Esophagus squamous epithelium (tissue), 5 donors: ENCODE measurements around the gene MAP7D1. TPM values are rescaled to one million over a fixed set of nuclear protein-coding genes. Genes with fewer than 3 reads are reported as not detected.
"Not testable (repeated sequence)": the region's sequence is repeated elsewhere in the genome, so short reads cannot be mapped to it uniquely, and the experiment has no call there.

Source experiments
- DNase-seq: peaks from one replicate; lab custom pipeline; 2025; lab: John Stamatoyannopoulos, UW
- H3K27ac ChIP-seq, 4 donors: fragments of 200-600 bp; sonication (generic); one replicate each; pipeline ENCODE4 v1.5.1; 2016 to 2019; ENCODE audit warnings: mild to moderate bottlenecking in 1 of 4
- H3K27me3 ChIP-seq, 4 donors: fragments of 200-600 bp; sonication (generic); 1 replicate in 3 of 4; 2 replicates in 1 of 4; pipeline versions ENCODE4 v1.5.1 to v1.6.0; 2017 to 2021; ENCODE audit warnings: antibody characterized with exemption in 1 of 4
- H3K36me3 ChIP-seq, 3 donors: fragments of 200-600 bp; sonication (generic); one replicate each; pipeline ENCODE4 v1.5.1; 2016 to 2019
- H3K4me1 ChIP-seq, 3 donors: fragments of 200-600 bp; sonication (generic); one replicate each; pipeline ENCODE4 v1.5.1; 2017 to 2019
- H3K4me3 ChIP-seq, 4 donors: fragments of 200-600 bp; sonication (generic); 1 replicate in 3 of 4; 2 replicates in 1 of 4; pipeline ENCODE4 v1.5.1; 2016 to 2019; ENCODE audit warnings: mild to moderate bottlenecking in 2 of 4, moderate library complexity in 1 of 4
- H3K9me3 ChIP-seq, 3 donors: fragments of 200-600 bp; sonication (generic); one replicate each; pipeline ENCODE4 v1.5.1; 2016 to 2019
- POLR2A ChIP-seq, 4 donors: fragments of 450-650 bp; IDR thresholded peaks; one replicate each; pipeline ENCODE4 v1.6.1; 2017; ENCODE audit warnings: antibody characterized with exemption in 4 of 4, mild to moderate bottlenecking in 4 of 4, moderate library complexity in 3 of 4
- WGBS, 2 donors: methylation state at CpG; one replicate each; pipeline ENCODE4 v1.1.5; 2018; 5-methylcytosine and 5-hydroxymethylcytosine counted together
- intact Hi-C: fragments of 100-400 bp; cut with DNase I; formaldehyde crosslinking; loops from one replicate; pipeline ENCODE4 v1.15.0; 2022
- total RNA-seq, 4 donors: library from RNA; depleted of rRNA; stranded (reverse); fragments of >200 nt; gene quantifications; one replicate each; pipeline ENCODE4 v1.1.0, GENCODE V29; 2016
- TF ChIP-seq, protein P1 (sequence below), 6 experiments: fragments of 450-650 bp in 4 of 6; fragments of 200-600 bp in 2 of 6; sonication (generic) in 2 of 6; IDR thresholded peaks; one replicate each; pipeline ENCODE4 v1.5.1; 2016 to 2019; ENCODE audit warnings: antibody characterized with exemption in 6 of 6, mild to moderate bottlenecking in 4 of 6, moderate library complexity in 4 of 6
- donor health status: DM: yes; HTN: yes; CAD: no.

The MAP7D1 gene
- total RNA-seq, 4 donors from 2014 or later = 59.4 to 180 (median 92.9) TPM

DNA sequence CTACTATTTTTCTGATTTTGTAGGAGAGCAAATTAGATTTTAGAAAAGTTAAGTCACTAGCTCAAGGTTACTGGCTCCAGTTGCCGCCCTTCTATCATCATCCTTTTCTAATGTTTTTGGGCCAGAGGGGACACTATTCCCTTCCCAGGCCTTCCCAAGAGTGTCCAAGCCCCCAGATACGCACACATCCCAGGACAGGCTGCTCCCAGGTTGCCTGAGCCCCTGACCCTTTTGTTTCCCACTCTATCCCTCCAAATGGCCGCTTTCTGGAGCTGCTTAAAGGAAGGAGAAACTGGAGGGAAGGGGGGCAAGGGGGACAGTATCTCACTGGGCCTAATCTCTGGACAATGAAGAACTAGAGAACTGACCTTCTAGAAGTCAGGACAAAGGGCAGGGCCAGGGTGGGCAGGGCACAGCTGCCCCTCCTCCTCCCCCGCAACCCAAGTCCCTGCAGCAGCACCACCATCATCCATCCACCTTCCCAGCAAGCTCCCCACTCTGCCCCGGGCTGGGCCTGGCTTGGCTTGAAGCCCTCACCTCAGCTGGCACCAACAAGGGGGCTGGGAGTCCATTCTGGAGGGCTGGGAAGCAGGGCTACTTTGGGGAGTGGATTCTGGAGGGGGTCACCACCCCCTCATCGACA is 1.1 kb upstream of the MAP7D1 start:
- Histone ChIP-seq H3K36me3 (peaks cover 0 to 3% (median 0%) of the 10 kb centered on the region in 3 donors), H3K4me3 (peak overlapping the region; percentile 86 to 100 (median 96)), H3K27ac (peak overlapping the region; percentile 95 to 100 (median 98)), H3K9me3 (no peaks in the 10 kb centered on the region), H3K27me3 (no peaks in the 10 kb centered on the region), H3K4me1 (peaks cover 50 to 76% (median 56%) of the 10 kb centered on the region in 3 donors)
- no peak for TF ChIP-seq POLR2A (IDR thresholded peaks at IDR 0.05)
- TF ChIP-seq, protein P1, sequence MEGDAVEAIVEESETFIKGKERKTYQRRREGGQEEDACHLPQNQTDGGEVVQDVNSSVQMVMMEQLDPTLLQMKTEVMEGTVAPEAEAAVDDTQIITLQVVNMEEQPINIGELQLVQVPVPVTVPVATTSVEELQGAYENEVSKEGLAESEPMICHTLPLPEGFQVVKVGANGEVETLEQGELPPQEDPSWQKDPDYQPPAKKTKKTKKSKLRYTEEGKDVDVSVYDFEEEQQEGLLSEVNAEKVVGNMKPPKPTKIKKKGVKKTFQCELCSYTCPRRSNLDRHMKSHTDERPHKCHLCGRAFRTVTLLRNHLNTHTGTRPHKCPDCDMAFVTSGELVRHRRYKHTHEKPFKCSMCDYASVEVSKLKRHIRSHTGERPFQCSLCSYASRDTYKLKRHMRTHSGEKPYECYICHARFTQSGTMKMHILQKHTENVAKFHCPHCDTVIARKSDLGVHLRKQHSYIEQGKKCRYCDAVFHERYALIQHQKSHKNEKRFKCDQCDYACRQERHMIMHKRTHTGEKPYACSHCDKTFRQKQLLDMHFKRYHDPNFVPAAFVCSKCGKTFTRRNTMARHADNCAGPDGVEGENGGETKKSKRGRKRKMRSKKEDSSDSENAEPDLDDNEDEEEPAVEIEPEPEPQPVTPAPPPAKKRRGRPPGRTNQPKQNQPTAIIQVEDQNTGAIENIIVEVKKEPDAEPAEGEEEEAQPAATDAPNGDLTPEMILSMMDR (IDR thresholded peaks at IDR 0.05) = no peak
- no peak for DNase-seq
- intact Hi-C loops = no loop called here
- WGBS, 2 donors = 62 to 94% methylated on average over 2 to 3 of the region's 6 CpGs

DNA sequence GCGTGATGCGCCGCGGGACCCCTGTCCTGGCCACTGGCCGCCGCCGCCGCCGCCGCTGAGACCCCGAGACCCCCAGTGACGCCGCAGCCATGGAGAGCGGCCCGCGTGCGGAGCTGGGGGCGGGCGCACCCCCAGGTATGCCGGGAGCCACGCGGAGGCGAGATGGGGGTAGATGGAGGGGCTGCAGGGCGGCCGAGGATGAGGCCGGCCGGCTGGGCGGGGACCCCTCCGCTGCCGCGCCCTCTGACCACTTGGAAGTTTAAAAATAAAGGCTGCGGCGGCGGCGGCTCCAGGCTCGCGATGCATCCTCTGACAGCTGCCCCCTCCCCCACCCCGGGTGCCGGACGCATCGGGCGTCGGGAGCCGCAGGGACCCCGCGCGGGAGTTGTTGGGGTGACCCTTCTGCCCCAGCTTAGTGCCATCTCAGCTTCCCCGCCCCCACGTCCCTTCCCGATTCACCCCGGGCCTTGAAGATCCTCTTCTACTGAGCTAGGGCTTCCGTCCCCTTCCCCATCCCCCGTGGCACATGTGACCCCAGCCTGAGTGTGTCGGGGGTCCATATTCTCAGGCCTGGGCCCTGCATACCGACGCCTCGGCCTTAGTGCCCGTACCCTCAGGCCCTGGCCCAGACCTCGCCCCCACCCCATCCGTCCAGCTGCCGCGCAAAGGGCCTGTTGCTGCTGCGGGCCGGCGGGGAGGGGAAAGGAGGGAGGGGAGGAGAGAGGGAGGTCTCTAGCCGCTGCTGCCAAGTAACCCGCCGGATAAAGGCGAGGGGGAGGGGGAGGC is 562 bp downstream of the MAP7D1 start:
- peak overlapping the region; percentile 95 to 100 (median 98) for H3K27ac ChIP-seq
- TF ChIP-seq, protein P1 (IDR thresholded peaks at IDR 0.05) = no peak
- peak in 1 of 4 donors; percentile 30 for TF ChIP-seq POLR2A (IDR thresholded peaks at IDR 0.05)
- H3K9me3 ChIP-seq = no peaks in the 10 kb centered on the region
- no peak for DNase-seq
- peaks cover 0 to 5% (median 0%) of the 10 kb centered on the region in 3 donors for H3K36me3 ChIP-seq
- peaks cover 51 to 76% (median 58%) of the 10 kb centered on the region in 3 donors for H3K4me1 ChIP-seq
- intact Hi-C loops = no loop called here
- H3K27me3 ChIP-seq = no peaks in the 10 kb centered on the region
- peak overlapping the region; percentile 86 to 100 (median 96) for H3K4me3 ChIP-seq
- WGBS, 2 donors = 0 to 8% methylated on average over 2 to 16 of the region's 69 CpGs

DNA sequence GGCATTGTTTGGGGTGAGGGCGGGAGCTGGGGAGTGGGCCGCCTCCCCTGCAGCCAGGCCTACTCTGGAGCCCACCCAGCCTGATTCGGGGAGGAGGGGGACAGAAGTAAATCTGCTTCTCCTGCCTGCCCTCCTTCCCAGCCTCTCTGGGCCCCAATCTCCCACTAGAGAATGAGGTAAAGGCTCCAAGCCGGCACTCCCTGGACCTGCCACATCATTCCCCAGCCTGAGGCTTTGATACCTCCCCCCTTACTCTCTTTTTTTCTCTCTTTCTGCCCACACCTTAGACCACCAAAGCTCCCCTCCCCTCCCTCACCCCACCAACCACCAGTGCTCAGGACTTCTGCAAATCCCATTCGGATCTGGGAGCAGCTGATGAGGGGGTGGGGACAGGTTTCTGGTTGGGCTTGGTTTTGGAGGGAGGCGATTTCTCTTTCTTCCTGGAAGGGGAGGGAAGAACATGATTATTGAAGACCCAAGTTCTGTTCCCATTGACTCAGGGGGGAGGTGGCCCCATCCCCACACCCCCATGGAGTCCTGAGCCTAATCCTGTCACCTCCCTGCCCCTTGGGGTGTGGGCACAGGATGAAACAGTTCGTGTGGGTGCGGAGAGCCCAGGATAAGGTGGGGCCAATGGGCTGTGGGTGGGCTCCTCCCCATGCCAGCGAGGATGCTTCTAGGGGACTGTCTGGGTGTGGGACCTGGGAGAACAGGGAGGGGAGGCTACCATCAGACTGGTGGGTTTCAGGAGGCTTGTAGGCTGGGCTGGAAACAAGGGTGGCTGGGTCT is 1.3 kb downstream of the MAP7D1 start:
- H3K4me1 ChIP-seq = peaks cover 52 to 76% (median 58%) of the 10 kb centered on the region in 3 donors
- H3K9me3 ChIP-seq = no peaks in the 10 kb centered on the region
- no peak for DNase-seq
- peaks cover 0 to 5% (median 0%) of the 10 kb centered on the region in 3 donors for H3K36me3 ChIP-seq
- WGBS, 2 donors = 0 to 2% methylated on average over 3 to 6 of the region's 9 CpGs
- H3K4me3 ChIP-seq = peak overlapping the region; percentile 86 to 100 (median 96)
- peak overlapping the region; percentile 95 to 100 (median 98) for H3K27ac ChIP-seq
- no peaks in the 10 kb centered on the region for H3K27me3 ChIP-seq
- intact Hi-C loops = no loop called here
- TF ChIP-seq, protein P1 (IDR thresholded peaks at IDR 0.05) = no peak
- no peak for TF ChIP-seq POLR2A (IDR thresholded peaks at IDR 0.05)

DNA sequence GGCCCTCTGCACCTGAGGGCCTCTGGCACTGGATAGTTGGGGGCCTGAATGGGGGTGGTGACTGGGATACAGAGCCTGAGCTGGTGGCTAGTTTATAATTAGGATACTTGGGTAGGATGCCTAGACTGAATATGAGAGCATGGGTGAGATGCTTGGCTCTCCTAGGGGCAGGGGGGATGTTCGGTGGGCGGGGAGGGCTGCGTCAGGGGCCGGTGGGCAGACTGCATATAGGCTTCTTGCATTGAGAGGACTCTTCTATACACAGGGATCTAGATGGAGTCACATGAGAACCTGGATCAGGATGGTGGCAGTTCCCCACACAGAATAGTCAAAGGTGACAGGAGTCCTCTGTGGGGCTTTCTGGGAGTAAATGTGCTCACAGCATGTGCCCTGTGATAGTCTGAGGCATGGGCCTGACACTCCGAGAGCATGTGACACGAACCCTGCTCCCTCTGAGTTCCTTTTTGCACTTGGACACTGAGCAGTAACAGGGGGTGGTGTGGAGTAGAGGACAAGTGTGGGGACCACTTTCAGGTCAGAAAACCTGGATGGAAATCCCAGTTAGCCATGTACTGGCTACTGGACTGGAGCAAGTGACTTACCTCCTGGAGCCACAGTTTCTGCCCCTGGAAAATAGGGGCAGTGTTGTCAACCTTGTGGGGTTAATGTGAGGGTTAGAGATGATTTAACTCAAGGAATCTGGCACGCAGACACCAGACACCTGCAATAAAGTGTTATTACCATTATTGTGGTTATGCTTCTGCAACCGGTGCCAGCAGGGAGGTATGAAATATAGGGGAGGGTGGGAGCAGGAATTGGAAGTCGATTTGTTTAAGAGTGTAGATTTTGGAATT is 2.2 kb downstream of the MAP7D1 start:
- intact Hi-C loops = no loop called here
- no peak for TF ChIP-seq POLR2A (IDR thresholded peaks at IDR 0.05)
- TF ChIP-seq, protein P1 (IDR thresholded peaks at IDR 0.05) = no peak
- H3K27me3 ChIP-seq = no peaks in the 10 kb centered on the region
- peak overlapping the region; percentile 86 to 100 (median 96) for H3K4me3 ChIP-seq
- no peaks in the 10 kb centered on the region for H3K9me3 ChIP-seq
- H3K27ac ChIP-seq = peak overlapping the region; percentile 95 to 100 (median 98)
- no peak for DNase-seq
- WGBS, 2 donors = 41 to 42% methylated on average over 5 to 6 of the region's 9 CpGs
- H3K36me3 ChIP-seq = peaks cover 0 to 5% (median 0%) of the 10 kb centered on the region in 3 donors
- H3K4me1 ChIP-seq = peaks cover 57 to 76% (median 64%) of the 10 kb centered on the region in 3 donors

DNA sequence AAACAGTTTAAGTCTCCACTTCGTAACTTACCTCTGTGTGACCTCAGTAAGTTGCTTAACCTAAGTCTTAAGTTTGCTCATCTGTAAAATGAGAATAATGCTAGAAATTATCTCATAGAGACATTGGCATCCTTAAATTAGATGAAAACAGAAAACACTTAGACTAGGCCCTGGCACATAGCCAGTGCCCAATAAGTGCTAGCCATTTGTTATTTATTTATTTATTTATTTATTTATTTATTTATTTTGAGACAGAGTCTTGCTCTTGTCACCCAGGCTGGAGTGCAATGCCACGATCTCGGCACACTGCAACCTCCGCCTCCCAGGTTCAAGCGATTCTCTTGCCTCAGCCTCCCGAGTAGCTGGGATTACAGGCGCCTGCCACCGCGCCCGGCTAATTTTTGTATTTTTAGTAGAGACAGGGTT is 2.9 kb downstream of the MAP7D1 start:
- H3K27ac ChIP-seq = peak overlapping the region; percentile 95 to 100 (median 98)
- H3K27me3 ChIP-seq, DNase-seq, H3K9me3 ChIP-seq, H3K36me3 ChIP-seq, intact Hi-C loops: not testable (repeated sequence)
- H3K4me3 ChIP-seq = peak overlapping the region in 2 of 4 donors; percentile 86 to 100
- WGBS, 2 donors = 85 to 92% methylated on average over 10 of the region's 10 CpGs
- peaks cover 57 to 83% (median 68%) of the 10 kb centered on the region in 3 donors for H3K4me1 ChIP-seq
